Measurements from ENCODE around the gene FOXG1.

FOXG1 gene

DNA sequence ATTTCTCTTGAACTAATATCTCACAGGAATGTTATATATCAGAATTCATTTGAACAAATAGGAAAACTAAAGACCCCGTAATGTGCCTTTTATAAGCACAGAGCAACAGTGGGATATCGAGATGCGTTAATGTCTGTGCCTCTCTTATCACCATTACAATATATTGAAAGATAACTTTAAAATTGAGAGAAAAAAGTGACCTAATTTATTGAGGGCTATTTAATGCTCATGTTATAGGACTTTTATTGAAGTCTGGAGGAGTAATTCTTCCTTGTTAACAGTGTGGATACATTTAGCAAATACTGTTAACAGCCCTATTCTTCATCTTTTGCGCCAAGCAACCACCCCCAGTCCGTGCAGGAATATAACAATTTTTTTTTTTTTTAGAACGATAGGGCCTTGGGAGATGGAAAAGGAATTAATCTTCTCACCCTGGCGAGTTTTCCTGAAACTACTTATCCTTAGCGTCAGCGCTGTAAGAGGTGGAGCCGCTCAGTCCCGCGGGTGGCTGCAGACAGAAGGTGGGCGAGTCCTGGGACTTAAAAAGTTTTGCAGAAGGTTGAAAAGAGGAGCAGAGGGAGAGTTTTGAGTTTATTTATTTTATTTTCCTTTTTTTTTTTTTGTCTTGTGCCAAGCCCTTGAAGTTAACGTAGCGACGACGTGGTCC is 11.0 kb downstream of the FOXG1 start:
- no peak for DNase-seq

DNA sequence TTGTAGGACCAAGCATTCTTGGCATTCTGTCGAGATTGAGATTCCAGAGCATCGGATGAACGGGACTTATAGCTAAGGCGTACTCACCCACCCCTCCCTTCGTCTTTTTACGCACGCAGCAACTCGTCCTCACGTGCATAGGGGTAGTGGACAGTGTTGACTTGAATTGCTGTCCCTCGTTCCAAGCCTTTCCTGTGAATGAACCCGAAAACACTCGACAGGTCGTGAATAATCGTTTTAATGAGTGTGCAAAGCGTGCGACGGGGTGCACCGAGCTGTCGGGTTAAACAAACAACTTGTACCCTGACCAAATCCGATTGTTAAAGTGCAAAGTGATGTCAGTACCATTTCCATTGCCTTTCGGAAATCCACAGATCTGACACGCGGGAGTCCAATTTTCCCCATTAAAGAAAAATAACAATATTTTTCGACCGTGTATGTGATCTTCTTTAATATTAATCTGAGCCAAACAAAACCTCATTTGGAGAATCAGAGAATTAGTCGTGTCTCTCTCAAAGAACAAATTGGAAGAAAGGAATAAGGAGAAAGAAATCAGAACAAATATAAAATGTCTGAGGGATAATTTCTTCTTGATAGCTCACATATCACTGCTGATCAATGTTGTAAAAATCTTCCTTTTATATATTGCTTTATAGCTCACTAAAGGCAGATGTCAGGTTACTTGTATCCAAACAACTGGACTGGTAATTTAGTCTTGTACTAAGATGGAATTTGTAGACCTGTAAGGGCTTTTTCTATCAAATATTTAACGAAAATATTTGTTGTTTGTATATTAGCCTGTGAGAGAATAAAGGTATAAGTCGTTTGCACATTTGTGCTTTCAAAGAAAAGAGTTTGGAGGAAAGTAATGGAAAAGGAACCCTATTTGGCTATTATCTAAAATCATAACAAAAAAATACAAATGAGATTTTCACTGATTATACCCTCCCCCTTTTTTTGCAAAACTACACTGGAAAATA is 11.8 kb downstream of the FOXG1 start:
- DNase-seq, result no peak

DNA sequence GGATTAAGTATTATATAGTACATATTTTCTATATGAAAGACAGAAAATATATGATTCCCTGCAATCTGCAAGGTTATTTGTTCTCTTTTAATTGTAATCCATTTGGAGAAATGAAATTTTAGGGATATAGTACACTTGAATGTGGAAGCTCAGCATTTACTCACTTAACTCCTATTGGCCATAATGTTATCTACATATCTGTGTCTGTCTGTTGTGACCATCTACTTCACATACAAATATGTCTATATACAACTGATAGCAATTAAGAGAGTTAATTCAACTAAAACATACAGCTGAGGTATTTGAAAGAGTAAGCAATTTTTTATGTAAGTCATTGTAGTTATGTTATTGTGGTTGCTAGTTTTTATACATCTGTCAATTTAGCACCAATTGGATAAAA is 12.9 kb downstream of the FOXG1 start:
- no peak for DNase-seq

DNA sequence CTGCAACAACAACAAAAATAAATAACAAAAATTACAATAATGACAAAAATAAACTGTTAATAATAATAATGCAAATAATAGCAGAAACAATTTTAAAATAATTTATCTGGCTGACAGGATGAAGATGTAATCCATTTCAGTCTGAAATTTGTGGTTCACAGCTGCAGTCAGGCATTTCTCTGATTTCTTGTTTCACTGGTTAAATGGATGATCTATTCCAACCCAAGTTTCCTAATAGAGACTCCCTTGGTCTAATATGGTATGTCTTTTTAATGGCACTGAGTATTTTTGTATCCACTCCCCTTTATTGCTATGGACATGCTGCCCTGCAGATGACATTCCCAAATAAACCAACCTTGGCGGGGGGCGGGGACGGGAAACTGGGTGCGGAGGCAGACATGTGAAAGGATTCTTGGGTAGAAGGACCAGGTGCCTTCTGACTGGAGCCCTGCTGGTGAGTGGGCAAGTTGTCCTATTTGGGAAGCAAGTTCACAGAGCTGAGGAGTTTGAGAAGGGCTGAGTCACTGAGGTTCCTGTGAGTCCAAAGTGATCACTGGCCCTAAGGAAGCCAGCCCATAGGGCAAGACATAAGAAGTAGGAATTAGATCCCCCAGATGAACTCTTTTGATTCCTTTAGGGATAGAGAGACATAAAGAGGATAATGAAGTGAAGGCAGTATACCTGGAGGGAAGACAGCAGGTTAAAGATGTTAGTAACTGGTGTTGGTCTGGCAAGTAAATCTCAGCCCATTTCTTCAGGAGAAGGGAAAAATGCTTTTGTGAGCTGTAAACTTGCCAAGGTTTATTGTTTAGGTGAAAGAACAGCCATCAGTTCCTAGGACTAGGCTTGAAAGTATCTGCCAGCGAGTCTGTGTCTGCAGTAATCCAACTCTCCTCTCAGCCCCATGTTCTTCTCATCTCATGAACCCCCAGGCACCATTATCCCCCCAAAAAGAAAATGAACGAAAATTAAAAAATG is 14.5 kb downstream of the FOXG1 start:
- DNase-seq, result no peak

DNA sequence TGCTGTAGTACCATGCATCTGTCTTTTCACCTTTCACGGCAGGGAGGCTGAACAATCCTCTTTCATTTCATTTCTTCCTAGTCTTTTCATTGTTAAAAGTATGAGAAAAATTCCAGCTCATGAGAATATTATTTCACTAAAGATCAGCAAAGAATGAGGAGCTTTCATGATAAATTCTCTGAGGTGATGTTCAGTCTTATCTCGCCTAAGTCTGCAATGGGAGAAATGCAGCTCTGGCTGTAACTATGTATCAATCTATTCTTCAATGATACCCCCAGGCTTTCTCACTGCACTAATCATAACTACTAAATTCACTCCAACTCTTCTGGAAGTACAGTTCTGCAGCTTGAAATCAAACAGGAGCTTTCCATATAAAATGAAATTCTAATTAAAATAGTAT is 15.7 kb downstream of the FOXG1 start:
- DNase-seq, result no peak

DNA sequence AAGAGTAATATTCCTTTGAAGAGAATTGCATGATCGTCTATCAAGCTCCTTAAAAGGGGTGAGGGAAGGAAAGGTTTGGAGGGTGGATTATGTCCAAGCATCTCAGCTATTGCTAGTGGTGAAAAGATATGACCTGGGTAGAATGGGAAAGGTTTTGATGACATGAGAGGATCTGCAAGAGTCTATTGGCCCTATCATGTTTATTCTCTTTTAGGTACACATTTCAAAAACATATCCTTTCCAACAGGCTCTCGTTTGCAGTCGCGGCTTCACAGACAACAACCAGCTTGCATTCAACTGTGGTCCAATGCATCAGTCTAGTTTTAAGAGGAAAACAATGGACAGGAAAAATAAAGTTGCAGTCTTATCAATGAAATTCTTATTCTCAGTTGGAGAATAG is 17.1 kb downstream of the FOXG1 start:
- DNase-seq, result no peak

DNA sequence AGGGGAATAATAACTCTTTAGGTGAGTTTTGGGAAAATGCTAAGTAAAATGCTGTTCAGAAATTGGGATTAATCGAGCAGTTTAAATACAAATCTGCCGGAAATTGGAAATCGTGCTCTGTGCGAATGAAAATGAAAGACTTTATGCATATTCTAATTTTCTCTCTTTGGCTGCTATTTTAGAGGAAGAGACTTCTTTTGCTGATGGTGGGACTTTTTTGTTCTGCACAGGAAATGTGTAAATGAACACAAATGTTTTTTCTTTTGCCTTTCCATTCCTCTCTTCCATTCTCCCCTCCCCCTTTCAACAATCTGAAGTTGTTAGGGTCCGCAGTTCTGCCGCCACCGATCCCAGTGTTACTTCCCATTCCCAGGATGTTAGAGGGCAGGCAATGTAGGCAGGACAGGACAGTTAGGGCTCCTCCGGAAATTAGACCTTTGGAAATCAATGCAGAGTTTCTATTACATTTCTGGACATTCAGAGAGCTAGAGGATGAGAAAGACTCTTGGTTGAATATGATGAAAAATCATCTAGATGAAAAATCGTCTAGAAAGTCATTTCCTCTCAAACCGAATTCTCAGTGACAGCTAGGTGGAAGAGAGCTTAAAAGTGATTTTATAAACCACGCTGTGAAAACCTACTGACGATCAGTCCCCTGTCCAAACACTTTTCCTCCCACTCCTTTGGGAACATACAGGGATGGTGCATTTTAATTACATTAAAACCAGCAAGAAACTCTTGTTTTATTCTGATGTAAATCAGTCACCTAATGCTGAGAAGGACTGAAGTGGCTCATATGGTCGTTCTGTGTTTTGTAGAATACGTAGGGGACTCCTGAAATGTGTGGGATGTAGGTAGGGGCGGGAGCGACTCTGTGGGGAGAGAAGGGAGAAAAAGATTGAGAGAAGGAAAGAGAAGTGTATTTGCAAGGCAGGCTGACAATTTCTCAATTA is 17.8 kb downstream of the FOXG1 start:
- DNase-seq, result no peak

DNA sequence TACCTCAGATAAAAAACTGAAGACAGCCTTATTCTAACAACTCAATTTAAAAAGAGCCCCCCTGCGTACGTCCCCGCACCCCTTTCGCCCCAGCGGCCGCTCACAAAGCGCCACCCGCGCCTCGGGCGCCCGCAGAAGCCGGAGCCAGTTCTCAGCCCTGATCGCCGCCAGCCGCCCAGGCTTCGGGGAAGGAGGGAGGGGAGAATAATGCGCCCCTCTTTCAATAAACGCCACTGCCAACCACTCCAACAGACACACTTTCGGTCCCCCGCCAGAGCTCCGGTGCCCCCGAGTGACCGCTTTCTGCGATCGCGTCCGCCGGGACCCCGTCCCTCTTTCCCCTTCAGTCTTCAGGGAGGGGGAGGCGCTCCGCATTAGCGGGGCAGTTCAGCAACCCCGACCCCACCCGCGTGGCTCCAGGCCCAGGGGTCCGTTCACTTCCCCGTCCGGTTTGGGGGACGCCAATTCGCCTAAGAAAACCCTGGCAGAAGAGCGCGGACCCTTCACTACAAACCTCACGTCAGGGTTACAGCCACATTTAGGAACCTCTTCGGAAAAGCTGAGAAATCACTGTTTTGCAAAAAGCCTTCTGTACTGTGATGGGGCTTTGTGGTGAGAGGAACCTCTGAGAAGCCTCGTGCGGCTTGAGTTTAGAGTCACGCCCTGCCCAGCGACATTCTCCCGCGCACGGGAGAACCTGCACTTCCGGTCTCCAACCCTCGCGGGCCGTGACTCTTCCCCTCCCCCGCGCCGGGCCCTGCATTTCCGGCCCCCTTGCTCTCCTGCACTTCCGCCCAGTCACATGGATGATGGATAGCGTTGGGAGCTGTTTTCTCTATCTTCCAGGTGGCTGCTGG is 18.7 kb downstream of the FOXG1 start:
- DNase-seq, result peak; percentile 77

DNA sequence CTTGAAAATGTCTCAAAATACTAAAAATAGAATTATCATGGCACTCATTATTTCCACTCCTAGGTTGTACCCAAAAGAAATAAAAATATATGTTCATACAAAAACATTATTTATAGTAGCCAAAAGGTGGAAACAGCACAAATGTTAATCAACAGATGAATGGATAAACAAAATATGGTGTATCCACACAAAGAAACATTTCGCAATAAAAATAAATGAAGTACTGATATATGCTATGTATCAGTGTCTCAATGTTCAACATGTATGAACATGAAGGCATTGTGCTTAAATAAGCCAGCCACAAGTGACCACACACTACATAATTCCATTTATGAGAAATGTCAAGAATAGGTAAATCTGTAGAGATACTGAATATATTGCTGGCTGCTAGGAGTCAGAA is 40.9 kb downstream of the FOXG1 start:
- DNase-seq, result no peak

DNA sequence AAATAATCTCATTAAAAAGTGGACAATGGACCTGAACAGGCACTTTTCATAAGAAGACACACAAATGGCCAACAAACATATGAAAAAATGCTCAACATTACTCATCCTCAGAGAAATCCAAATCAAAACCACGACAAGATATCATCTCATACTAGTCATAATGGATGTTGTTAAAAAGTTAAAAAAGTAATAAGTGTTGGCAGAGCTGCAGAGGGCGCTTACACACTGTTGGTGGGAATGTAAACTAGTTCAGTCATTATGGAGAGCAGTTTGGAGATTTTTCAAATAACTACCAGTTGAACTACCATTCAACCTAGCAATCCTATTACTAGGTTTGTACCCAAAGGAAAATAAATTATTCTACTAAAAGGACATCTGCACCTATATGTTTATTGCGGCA is 47.2 kb downstream of the FOXG1 start:
- no peak for DNase-seq
